ENCODE results near the gene MVB12B.

The MVB12B gene

GRCh38 chr9:126496781-126497659 is 170.4 kb downstream of the MVB12B start:
- Histone ChIP-seq H3K4me3 (ENCODE audit: insufficient read depth, low read depth, low read length) (no peak overlapping the region), H3K36me3 (ENCODE audit: control insufficient read depth, insufficient read depth, low read length) (no peaks in the 10 kb centered on the region), H3K27me3 (ENCODE audit: control insufficient read depth, insufficient read depth, low read length, poor library complexity, severe bottlenecking) (peaks cover 17% of the 10 kb centered on the region), H3K4me1 (ENCODE audit: control insufficient read depth, insufficient read depth, low read length) (peaks cover 5% of the 10 kb centered on the region), H3K9me3 (ENCODE audit: control insufficient read depth, low read length) (no peaks in the 10 kb centered on the region), H3K27ac (ENCODE audit: insufficient read depth, low read depth, low read length, poor library complexity, severe bottlenecking) (no peak overlapping the region)
- 92% methylated on average over 15 of the region's 15 CpGs for WGBS, 2 experiments

DNA sequence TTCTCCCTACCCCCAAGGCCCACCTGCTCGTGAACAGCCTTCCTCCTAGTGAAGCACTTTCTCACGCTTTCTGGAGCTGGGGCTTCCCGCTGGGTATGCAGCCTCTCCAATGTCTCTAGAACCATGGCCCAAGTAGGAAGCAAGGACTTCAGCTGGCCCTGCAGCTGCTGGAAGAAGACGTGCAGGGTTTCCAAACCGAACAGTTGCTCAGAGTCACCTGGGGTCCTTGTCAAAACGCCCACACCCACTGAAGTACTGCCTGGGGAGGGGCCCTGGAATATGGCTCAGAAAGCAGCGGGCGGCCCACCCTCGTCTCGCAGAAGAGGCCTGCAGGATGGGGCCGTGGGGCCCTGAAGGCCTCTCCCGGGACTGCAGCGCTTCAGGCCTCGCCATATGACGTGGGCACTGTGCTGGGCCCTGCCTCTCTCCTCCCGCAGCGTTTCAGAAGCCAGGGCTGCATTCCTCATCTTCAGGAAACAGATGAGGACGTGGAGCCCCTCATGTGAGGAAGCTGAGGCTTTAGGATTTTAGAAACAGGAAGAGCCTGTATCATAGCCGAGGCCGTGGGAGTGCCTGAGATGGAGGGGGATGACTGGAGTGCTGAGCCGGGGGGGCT is 171.1 kb downstream of the MVB12B start:
- no peak overlapping the region for H3K4me3 ChIP-seq (ENCODE audit: insufficient read depth, low read depth, low read length)
- H3K4me1 ChIP-seq (ENCODE audit: control insufficient read depth, insufficient read depth, low read length), result peaks cover 5% of the 10 kb centered on the region
- H3K27ac ChIP-seq (ENCODE audit: insufficient read depth, low read depth, low read length, poor library complexity, severe bottlenecking), result no peak overlapping the region
- peaks cover 17% of the 10 kb centered on the region for H3K27me3 ChIP-seq (ENCODE audit: control insufficient read depth, insufficient read depth, low read length, poor library complexity, severe bottlenecking)
- no peaks in the 10 kb centered on the region for H3K36me3 ChIP-seq (ENCODE audit: control insufficient read depth, insufficient read depth, low read length)
- H3K9me3 ChIP-seq (ENCODE audit: control insufficient read depth, low read length), result no peaks in the 10 kb centered on the region
- 87% methylated on average over 21 of the region's 21 CpGs for WGBS, 2 experiments

GRCh38 chr9:126498331-126498730 is 171.7 kb downstream of the MVB12B start:
- Histone ChIP-seq H3K9me3 (ENCODE audit: control insufficient read depth, low read length) (no peaks in the 10 kb centered on the region), H3K4me3 (ENCODE audit: insufficient read depth, low read depth, low read length) (no peak overlapping the region), H3K27me3 (ENCODE audit: control insufficient read depth, insufficient read depth, low read length, poor library complexity, severe bottlenecking) (peaks cover 17% of the 10 kb centered on the region), H3K36me3 (ENCODE audit: control insufficient read depth, insufficient read depth, low read length) (no peaks in the 10 kb centered on the region), H3K27ac (ENCODE audit: insufficient read depth, low read depth, low read length, poor library complexity, severe bottlenecking) (no peak overlapping the region), H3K4me1 (ENCODE audit: control insufficient read depth, insufficient read depth, low read length) (peaks cover 5% of the 10 kb centered on the region)
- 91 to 94% methylated on average over 8 of the region's 8 CpGs for WGBS, 2 experiments

DNA sequence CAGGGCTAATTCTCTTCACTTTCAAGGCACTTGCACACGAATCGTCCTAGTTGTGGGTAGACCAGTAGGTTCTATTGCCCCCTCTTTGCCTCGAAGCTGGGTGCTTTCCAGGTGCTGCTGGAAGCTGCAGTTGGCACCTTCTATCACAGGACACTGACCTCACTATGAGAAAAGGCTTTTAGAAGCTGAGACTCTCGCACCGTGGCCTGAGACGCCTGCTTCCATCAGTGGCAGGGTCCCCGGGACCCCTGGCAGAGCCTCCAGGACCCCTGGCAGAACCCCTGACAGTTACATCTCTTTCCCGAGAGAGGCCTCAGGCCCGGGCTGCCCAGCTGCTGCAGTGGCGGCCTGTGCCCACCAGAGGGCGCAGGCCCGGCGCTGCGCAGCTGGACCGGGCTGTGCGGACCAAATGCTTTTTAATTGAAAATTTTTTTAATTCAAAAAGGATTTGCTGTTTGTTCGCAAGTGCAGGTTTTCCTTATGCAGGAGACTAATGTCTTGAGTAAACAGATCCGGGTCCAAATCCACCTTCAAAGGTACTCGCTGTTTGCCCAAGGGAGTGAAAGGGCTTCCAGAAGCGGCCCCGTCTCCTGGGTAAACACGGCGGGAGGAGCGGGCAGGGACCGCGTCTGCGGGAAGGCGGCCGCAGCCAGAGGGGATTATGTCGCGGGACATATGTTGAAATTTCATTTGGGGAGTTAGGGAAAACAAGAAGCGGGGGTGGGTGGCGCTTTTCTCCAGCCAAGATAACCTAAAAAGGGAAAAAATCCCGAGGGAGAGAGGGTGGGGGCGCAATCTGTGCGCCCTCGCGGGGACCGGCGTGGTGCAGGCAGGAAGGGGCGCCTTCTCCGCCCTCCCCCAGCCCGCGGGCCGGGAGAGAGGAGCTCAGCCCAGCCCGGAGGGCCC is 172.6 kb downstream of the MVB12B start:
- H3K36me3 ChIP-seq (ENCODE audit: control insufficient read depth, insufficient read depth, low read length), result no peaks in the 10 kb centered on the region
- H3K27ac ChIP-seq (ENCODE audit: insufficient read depth, low read depth, low read length, poor library complexity, severe bottlenecking), result peak overlapping the region; percentile 33
- peak overlapping the region; percentile 34 for H3K4me3 ChIP-seq (ENCODE audit: insufficient read depth, low read depth, low read length)
- peaks cover 5% of the 10 kb centered on the region for H3K4me1 ChIP-seq (ENCODE audit: control insufficient read depth, insufficient read depth, low read length)
- peaks cover 17% of the 10 kb centered on the region for H3K27me3 ChIP-seq (ENCODE audit: control insufficient read depth, insufficient read depth, low read length, poor library complexity, severe bottlenecking)
- no peaks in the 10 kb centered on the region for H3K9me3 ChIP-seq (ENCODE audit: control insufficient read depth, low read length)
- WGBS, 2 experiments, result 5% methylated on average over 46 of the region's 46 CpGs

DNA sequence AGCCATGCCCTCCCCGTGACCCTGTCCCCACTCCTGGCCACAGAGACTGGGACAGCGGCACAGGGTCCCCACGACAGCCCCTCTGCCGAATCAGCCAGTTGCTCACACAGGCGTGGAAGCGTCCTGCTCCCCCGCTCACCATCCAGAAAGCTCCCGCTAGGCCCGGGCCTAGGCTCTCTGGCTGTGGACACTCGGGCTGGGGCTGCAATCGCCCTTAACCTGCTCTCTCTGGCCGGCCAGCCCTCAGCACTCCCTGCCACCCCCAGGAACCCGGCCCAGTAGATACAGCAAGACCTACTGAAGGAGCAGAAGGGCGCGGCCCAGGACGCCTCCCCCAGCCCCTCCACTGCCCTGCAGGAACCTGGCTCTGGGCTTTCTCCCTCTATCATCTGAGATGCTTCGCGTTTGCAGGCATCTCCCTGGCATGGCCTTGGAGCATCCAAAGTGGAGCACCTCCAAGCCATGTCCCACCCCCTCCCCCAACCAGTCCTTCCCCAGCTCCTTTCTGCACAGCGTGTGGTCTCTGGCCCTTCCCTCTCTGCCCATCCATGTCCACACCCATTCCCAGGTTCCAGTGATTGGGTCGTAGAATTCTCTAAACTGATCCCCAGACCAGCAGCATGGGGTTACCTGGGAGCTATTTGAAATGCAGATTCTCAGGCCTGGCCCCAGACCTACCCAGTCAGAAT is 173.4 kb downstream of the MVB12B start:
- Histone ChIP-seq H3K4me3 (ENCODE audit: insufficient read depth, low read depth, low read length) (peak overlapping the region; percentile 34), H3K9me3 (ENCODE audit: control insufficient read depth, low read length) (no peaks in the 10 kb centered on the region), H3K36me3 (ENCODE audit: control insufficient read depth, insufficient read depth, low read length) (no peaks in the 10 kb centered on the region), H3K4me1 (ENCODE audit: control insufficient read depth, insufficient read depth, low read length) (peaks cover 5% of the 10 kb centered on the region), H3K27me3 (ENCODE audit: control insufficient read depth, insufficient read depth, low read length, poor library complexity, severe bottlenecking) (peaks cover 17% of the 10 kb centered on the region), H3K27ac (ENCODE audit: insufficient read depth, low read depth, low read length, poor library complexity, severe bottlenecking) (no peak overlapping the region)
- 6 to 7% methylated on average over 20 of the region's 20 CpGs for WGBS, 2 experiments

GRCh38 chr9:126500600-126501382 is 174.2 kb downstream of the MVB12B start:
- 9% methylated on average over 37 of the region's 37 CpGs for WGBS, 2 experiments
- no peak overlapping the region for H3K4me3 ChIP-seq (ENCODE audit: insufficient read depth, low read depth, low read length)

DNA sequence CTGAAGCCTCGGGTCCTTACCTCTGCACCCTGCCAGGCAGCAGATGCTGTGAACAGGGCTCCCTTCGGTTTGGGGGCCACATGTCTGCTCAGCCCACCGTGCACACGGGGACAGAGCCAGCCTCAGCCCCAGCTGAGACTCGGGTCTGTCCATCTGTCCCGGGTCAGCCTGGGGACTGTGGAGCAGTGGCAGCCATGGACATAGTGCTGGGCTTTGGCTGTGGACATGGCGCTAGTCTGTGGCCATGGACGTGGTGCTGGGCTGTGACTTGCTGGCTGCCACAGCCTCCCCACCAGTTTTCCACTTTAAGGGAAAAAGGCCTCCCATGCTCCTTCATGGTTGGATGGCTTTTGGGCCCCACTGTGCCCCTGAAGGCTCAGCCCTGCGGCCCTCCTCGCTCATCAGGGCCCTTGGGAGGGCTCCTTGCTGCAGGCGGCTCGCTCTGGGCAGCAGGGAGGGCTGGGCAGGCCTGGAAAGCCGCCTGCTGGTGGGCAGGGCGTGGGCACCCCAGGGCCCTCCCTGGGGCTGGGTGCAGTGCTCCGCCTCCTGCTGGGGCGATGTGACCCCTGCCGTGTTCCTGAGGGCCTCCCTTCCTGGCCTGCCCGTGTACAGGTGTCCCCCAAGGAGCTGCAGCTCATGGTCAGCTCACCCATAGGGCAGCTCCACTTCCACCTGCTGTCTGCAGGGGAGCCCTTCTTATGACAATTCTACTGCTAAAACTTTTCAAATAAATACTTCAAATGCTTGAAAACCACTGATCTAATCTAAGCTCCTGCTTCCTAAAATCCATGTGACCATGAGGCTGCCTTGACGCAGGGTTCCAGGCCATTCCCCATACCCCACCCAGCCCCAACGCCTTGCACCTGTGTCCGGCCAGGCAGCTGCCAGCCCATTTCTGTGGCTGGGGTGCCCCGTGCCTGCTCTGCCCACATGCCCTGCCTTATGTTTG is 175.0 kb downstream of the MVB12B start:
- Histone ChIP-seq H3K36me3 (ENCODE audit: control insufficient read depth, insufficient read depth, low read length) (no peaks in the 10 kb centered on the region), H3K9me3 (ENCODE audit: control insufficient read depth, low read length) (no peaks in the 10 kb centered on the region), H3K4me3 (ENCODE audit: insufficient read depth, low read depth, low read length) (no peak overlapping the region), H3K27ac (ENCODE audit: insufficient read depth, low read depth, low read length, poor library complexity, severe bottlenecking) (no peak overlapping the region), H3K27me3 (ENCODE audit: control insufficient read depth, insufficient read depth, low read length, poor library complexity, severe bottlenecking) (peaks cover 17% of the 10 kb centered on the region), H3K4me1 (ENCODE audit: control insufficient read depth, insufficient read depth, low read length) (peaks cover 5% of the 10 kb centered on the region)
- WGBS, 2 experiments, result 91 to 92% methylated on average over 22 of the region's 22 CpGs

More at GRCh38 chr9:126500600-126501382, 174.2 kb downstream of the MVB12B start:
- Histone ChIP-seq H3K4me1 (ENCODE audit: control insufficient read depth, insufficient read depth, low read length) (peaks cover 5% of the 10 kb centered on the region), H3K9me3 (ENCODE audit: control insufficient read depth, low read length) (no peaks in the 10 kb centered on the region), H3K27ac (ENCODE audit: insufficient read depth, low read depth, low read length, poor library complexity, severe bottlenecking) (no peak overlapping the region), H3K27me3 (ENCODE audit: control insufficient read depth, insufficient read depth, low read length, poor library complexity, severe bottlenecking) (peaks cover 17% of the 10 kb centered on the region), H3K36me3 (ENCODE audit: control insufficient read depth, insufficient read depth, low read length) (no peaks in the 10 kb centered on the region)

DNA sequence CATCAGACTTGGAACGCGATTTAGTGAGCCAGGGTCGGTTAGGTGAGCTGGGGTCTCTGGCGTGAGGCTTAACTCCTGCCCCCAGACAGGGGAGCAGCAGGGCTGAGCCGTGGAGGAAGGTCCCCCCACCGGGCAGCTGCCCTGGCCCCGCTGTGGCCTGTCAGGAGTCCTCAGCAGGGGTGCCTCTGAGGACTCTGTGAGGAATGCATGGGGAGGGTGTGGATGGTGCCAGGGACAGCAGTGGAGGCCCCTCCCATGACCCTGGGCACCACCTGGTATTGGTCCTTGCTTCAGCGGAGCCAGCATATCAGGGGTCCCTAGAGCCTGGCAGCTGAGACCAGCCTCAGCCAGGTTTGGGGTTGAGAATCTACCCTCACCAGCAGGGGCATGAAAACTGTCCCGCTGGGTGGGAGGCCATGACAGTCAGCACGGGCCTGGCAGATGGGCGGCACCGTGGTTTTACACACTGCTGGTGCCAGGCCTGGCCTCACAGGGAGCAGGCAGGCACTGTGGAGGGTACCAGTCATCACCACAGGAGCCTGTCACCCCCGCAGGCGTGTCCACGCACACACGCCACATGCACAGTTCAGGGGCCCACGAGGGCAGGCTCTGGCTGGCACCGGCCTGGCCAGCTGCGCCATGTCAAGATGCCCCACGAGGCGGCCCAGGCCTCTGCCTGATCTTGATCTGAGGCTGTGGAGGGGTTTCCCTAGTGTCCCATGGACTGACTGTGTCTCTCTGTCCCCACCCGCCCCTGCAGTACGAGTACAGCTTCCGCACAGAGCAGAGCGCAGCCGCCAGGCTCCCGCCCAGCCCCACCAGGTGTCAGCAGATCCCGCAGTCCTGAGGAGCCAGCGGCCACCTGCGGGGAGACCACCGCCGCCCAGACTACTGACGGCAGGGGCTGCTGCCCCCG is 176.0 kb downstream of the MVB12B start:
- Histone ChIP-seq H3K36me3 (ENCODE audit: control insufficient read depth, insufficient read depth, low read length) (no peaks in the 10 kb centered on the region), H3K27ac (ENCODE audit: insufficient read depth, low read depth, low read length, poor library complexity, severe bottlenecking) (no peak overlapping the region), H3K9me3 (ENCODE audit: control insufficient read depth, low read length) (no peaks in the 10 kb centered on the region), H3K27me3 (ENCODE audit: control insufficient read depth, insufficient read depth, low read length, poor library complexity, severe bottlenecking) (peaks cover 17% of the 10 kb centered on the region), H3K4me1 (ENCODE audit: control insufficient read depth, insufficient read depth, low read length) (peaks cover 5% of the 10 kb centered on the region), H3K4me3 (ENCODE audit: insufficient read depth, low read depth, low read length) (no peak overlapping the region)
- WGBS, 2 experiments, result 73 to 74% methylated on average over 34 of the region's 34 CpGs
